Natural killer cell (primary cell): ENCODE data around the gene ASMT. TPM values are rescaled to one million over a fixed set of nuclear protein-coding genes. Genes with fewer than 3 reads are reported as not detected.

Experiments used
- ATAC-seq, 3 donors: fragments of 150-1000 bp in 2 of 3; fragments of 200-7000 bp in 1 of 3; cut with Tn5 transposase; 1 replicate in 1 of 3; 2 replicates in 2 of 3; pipeline ENCODE4 v1.10.0; 2021; ENCODE audit warnings: mild to moderate bottlenecking in 2 of 3, moderate library complexity in 2 of 3
- DNase-seq, 2 donors: peaks; one replicate each; pipeline versions ENCODE4 v3.0.0 to v3.0.0-alpha.2; 2013 to 2021; ENCODE audit warnings: mixed read lengths in 1 of 2
- H3K27ac ChIP-seq: one replicate; pipeline ENCODE4 v1.5.1; 2013; ENCODE audit warnings: mild to moderate bottlenecking, low read length
- H3K27me3 ChIP-seq: one replicate; pipeline ENCODE4 v1.6.1; 2013; ENCODE audit warnings: low read length; ENCODE audit not compliant: control insufficient read depth, insufficient read depth
- H3K36me3 ChIP-seq: one replicate; pipeline ENCODE4 v1.6.1; 2013; ENCODE audit warnings: low read length; ENCODE audit not compliant: control insufficient read depth, insufficient read depth
- H3K4me1 ChIP-seq: one replicate; pipeline ENCODE4 v1.6.1; 2013; ENCODE audit warnings: low read length; ENCODE audit not compliant: control insufficient read depth, insufficient read depth
- H3K4me3 ChIP-seq: one replicate; pipeline ENCODE4 v1.5.1; 2013; ENCODE audit warnings: low read length
- H3K9me3 ChIP-seq: one replicate; pipeline ENCODE4 v1.6.1; 2013; ENCODE audit warnings: low read length; ENCODE audit not compliant: control insufficient read depth, insufficient read depth
- H3K27ac Mint-ChIP-seq, 2 donors: one replicate each; pipeline ENCODE4 v1.8.0; 2022; ENCODE audit warnings: mild to moderate bottlenecking in 2 of 2, mixed read lengths in 2 of 2, moderate library complexity in 1 of 2
- H3K27me3 Mint-ChIP-seq, 2 donors: one replicate each; pipeline ENCODE4 v1.8.0; 2022; ENCODE audit warnings: low read depth in 2 of 2, mixed read lengths in 2 of 2
- H3K36me3 Mint-ChIP-seq: one replicate; pipeline ENCODE4 v1.8.0; 2022; ENCODE audit warnings: mixed read lengths
- H3K4me1 Mint-ChIP-seq, 2 donors: one replicate each; pipeline ENCODE4 v1.8.0; 2022; ENCODE audit warnings: mixed read lengths in 2 of 2
- H3K4me3 Mint-ChIP-seq: one replicate; pipeline ENCODE4 v1.8.0; 2022; ENCODE audit warnings: mild to moderate bottlenecking, moderate library complexity, mixed read lengths
- H3K9me3 Mint-ChIP-seq, 2 donors: one replicate each; pipeline ENCODE4 v1.8.0; 2022; ENCODE audit warnings: mixed read lengths in 2 of 2
- WGBS: methylation state at CpG from one replicate; pipeline ENCODE4 v1.1.7; 2013; ENCODE audit warnings: missing lambda C conversion rate; ENCODE audit not compliant: insufficient coverage; 5-methylcytosine and 5-hydroxymethylcytosine counted together
- intact Hi-C: fragments of 100-400 bp; cut with micrococcal nuclease; formaldehyde crosslinking; loops from one replicate; pipeline ENCODE4 v1.14.2; 2022
- total RNA-seq, 4 donors: library from RNA; stranded (reverse); fragments of 120-200 nt in 1 of 4; gene quantifications; one replicate each; pipeline versions ENCODE4 v1.2.3 to v1.2.4, GENCODE V29; 2013 to 2022
- TF ChIP-seq, protein P1 (sequence below): fragments of 200-600 bp; IDR thresholded peaks from one replicate; pipeline ENCODE4 v1.8.0; 2022; ENCODE audit warnings: antibody characterized with exemption

Gene ASMT
- total RNA-seq, 3 donors from 2014 or later (not counting 1 experiment from before 2014, with no cell fraction given) = 0.79 to 1.8 (median 1.5) TPM

DNA sequence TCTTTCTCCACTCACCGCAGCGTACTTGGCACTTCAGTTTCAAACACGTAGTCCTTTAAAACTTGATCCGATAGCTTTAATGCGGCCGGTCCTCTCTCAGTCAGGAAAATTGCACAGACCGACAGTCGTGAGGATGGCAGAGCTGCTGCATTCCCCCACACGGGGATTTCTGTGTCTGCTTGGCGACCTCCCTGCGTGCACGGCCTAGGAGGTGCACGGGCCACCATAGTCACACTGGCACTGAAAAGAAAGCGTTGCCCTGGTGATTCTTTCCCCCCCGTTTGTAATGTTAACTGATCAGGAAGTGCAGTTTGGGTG lies 13.1 kb upstream of the ASMT start:
- no peaks in the 10 kb centered on the region for H3K9me3 Mint-ChIP-seq
- H3K36me3 Mint-ChIP-seq = peaks cover 9% of the 10 kb centered on the region
- DNase-seq = no peak
- Histone ChIP-seq H3K4me1 (peaks cover 9% of the 10 kb centered on the region), H3K36me3 (peaks cover 60% of the 10 kb centered on the region), H3K27ac (no peak overlapping the region), H3K4me3 (no peak overlapping the region), H3K9me3 (no peaks in the 10 kb centered on the region), H3K27me3 (no peaks in the 10 kb centered on the region)
- no peaks in the 10 kb centered on the region for H3K27me3 Mint-ChIP-seq
- no peak overlapping the region for H3K4me3 Mint-ChIP-seq
- intact Hi-C loops = no loop called here
- TF ChIP-seq, protein P1, sequence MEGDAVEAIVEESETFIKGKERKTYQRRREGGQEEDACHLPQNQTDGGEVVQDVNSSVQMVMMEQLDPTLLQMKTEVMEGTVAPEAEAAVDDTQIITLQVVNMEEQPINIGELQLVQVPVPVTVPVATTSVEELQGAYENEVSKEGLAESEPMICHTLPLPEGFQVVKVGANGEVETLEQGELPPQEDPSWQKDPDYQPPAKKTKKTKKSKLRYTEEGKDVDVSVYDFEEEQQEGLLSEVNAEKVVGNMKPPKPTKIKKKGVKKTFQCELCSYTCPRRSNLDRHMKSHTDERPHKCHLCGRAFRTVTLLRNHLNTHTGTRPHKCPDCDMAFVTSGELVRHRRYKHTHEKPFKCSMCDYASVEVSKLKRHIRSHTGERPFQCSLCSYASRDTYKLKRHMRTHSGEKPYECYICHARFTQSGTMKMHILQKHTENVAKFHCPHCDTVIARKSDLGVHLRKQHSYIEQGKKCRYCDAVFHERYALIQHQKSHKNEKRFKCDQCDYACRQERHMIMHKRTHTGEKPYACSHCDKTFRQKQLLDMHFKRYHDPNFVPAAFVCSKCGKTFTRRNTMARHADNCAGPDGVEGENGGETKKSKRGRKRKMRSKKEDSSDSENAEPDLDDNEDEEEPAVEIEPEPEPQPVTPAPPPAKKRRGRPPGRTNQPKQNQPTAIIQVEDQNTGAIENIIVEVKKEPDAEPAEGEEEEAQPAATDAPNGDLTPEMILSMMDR = no peak
- ATAC-seq = no peak
- 97% methylated on average over 15 of the region's 15 CpGs for WGBS
- H3K4me1 Mint-ChIP-seq = peaks cover 16 to 30% of the 10 kb centered on the region in 2 donors
- H3K27ac Mint-ChIP-seq = peak overlapping the region in 1 of 2 donors; percentile 41

DNA sequence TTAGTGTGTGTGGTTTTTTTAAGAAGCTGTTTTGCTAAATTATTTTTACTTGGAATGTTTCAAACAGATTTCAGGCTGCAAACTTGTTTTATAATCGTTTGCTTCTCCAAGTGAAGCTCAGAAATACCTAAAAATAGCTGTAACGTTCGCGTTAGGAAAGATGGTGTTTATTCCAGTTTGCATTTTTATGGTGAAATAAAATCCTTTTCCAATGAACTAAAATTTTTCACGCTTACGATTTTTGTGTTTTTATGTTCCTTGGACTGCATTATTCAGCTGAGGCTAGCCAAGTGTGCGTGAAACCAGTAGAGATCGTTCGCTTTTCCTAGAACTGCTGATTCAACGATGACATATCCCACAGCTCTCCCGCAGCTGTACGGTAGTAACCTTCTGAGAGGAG lies 12.6 kb upstream of the ASMT start:
- Mint-ChIP-seq H3K4me3 (no peak overlapping the region), H3K27me3 (no peaks in the 10 kb centered on the region), H3K9me3 (no peaks in the 10 kb centered on the region), H3K27ac (no peak overlapping the region), H3K4me1 (peaks cover 15 to 26% of the 10 kb centered on the region in 2 donors), H3K36me3 (peaks cover 9% of the 10 kb centered on the region)
- intact Hi-C loops = no loop called here
- no peaks in the 10 kb centered on the region for H3K27me3 ChIP-seq
- no peak overlapping the region for H3K27ac ChIP-seq
- ATAC-seq (no peak), DNase-seq (no peak)
- H3K36me3 ChIP-seq = peaks cover 55% of the 10 kb centered on the region
- H3K4me3 ChIP-seq = no peak overlapping the region
- H3K9me3 ChIP-seq = no peaks in the 10 kb centered on the region
- TF ChIP-seq, protein P1 = no peak
- H3K4me1 ChIP-seq = peaks cover 9% of the 10 kb centered on the region
- WGBS = 98% methylated on average over 12 of the region's 12 CpGs

DNA sequence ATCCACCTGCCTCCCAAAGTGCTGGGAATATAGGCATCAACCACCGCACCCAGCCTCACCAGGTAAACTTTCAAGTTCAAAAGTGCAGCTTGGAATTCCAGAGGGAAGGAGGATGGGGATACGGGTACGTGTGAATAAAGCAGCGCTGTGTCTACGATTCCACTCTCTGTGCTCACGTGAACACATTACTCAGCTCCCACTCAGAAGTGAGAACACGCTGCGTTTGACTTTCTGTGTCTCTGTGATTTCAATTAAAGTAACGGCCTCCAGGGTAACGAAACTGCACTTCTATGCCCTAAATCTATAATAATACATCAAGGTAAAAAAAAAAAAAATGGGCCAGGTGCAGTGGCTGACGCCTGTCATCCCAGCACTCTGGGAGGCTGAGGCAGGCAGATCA lies 8.4 kb upstream of the ASMT start:
- 94% methylated on average over 11 of the region's 11 CpGs for WGBS
- intact Hi-C loops = no loop called here
- Histone ChIP-seq H3K4me1 (no peaks in the 10 kb centered on the region), H3K36me3 (peaks cover 20% of the 10 kb centered on the region), H3K27ac (no peak overlapping the region), H3K9me3 (no peaks in the 10 kb centered on the region), H3K4me3 (no peak overlapping the region), H3K27me3 (no peaks in the 10 kb centered on the region)
- H3K4me1 Mint-ChIP-seq = peaks cover 0 to 13% of the 10 kb centered on the region in 2 donors
- H3K27me3 Mint-ChIP-seq = no peaks in the 10 kb centered on the region
- peaks cover 9% of the 10 kb centered on the region for H3K36me3 Mint-ChIP-seq
- DNase-seq (no peak), ATAC-seq (no peak)
- H3K9me3 Mint-ChIP-seq = no peaks in the 10 kb centered on the region
- H3K27ac Mint-ChIP-seq = no peak overlapping the region
- TF ChIP-seq, protein P1 = no peak
- H3K4me3 Mint-ChIP-seq = no peak overlapping the region

DNA sequence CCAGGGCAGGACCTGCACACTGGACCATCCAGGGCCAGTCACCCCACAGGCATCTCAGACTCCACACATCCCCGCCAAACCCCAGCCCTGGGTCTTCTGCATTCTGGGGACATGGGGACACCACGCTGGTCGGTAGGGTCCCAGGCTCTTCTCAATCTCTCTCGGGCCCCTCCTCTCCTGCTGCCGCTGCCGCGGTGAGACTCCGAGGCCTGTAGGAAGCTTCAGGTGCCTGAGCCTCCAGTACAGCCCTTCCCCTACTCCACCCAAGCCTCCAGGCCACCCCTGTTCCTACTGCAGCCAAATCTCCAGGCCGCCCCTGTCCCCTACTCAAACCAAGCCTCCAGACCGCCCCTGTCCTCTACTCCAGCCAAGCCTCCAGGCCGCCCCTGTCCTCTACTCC lies 5.5 kb upstream of the ASMT start:
- no peak for DNase-seq

More for the DNA sequence above, 5.5 kb upstream of the ASMT start:
- Mint-ChIP-seq H3K4me3 (no peak overlapping the region), H3K36me3 (no peaks in the 10 kb centered on the region), H3K27me3 (no peaks in the 10 kb centered on the region), H3K9me3 (no peaks in the 10 kb centered on the region), H3K27ac (no peak overlapping the region), H3K4me1 (peaks cover 0 to 8% of the 10 kb centered on the region in 2 donors)
- ATAC-seq = peak in 1 of 3 donors; percentile 20
- Histone ChIP-seq H3K9me3 (no peaks in the 10 kb centered on the region), H3K27ac (no peak overlapping the region), H3K4me3 (no peak overlapping the region), H3K4me1 (no peaks in the 10 kb centered on the region), H3K27me3 (no peaks in the 10 kb centered on the region), H3K36me3 (no peaks in the 10 kb centered on the region)
- intact Hi-C loops = no loop called here
- TF ChIP-seq, protein P1 = no peak
- WGBS = 95% methylated on average over 11 of the region's 11 CpGs
